Measurements from ENCODE around the gene EXD2.

EXD2 gene

GRCh38 chr14:69260190-69260860, 69.0 kb downstream of the EXD2 start:
- ChIA-PET POLR2A (no interaction called here), CTCF (no interaction called here)
- WGBS (ENCODE audit: insufficient coverage): under 1% methylated on average over 54 of the region's 78 CpGs
- H3K36me3 ChIP-seq (ENCODE audit: control insufficient read depth in 4 of 4, insufficient read depth in 4 of 4, low read length in 3 of 4): no peaks in the 10 kb centered on the region
- H3K27ac ChIP-seq (ENCODE audit: insufficient read depth in 1 of 2, low read depth in 1 of 2, low read length in 2 of 2, poor library complexity in 1 of 2, severe bottlenecking in 2 of 2): no peak overlapping the region
- H3K4me3 ChIP-seq (ENCODE audit: control insufficient read depth in 1 of 7, extremely low read depth in 1 of 7, insufficient read depth in 4 of 7, low read depth in 2 of 7, low read length in 6 of 7): peak overlapping the region; percentile 8 to 76 (median 63)
- peaks cover 3 to 93% (median 54%) of the 10 kb centered on the region in 5 experiments for H3K27me3 ChIP-seq (replicated peaks in 2 of 5; ENCODE audit: control insufficient read depth in 4 of 5, insufficient read depth in 5 of 5, low read length in 4 of 5)
- H3K4me1 ChIP-seq (ENCODE audit: control extremely low read depth in 1 of 4, control insufficient read depth in 4 of 4, insufficient read depth in 4 of 4, low read length in 3 of 4): peaks cover 0 to 23% (median 19%) of the 10 kb centered on the region in 4 experiments
- DNase-seq: peak in 2 of 3 donors; percentile 37 to 41
- H3K9me3 ChIP-seq (ENCODE audit: control extremely low read depth in 1 of 5, control insufficient read depth in 4 of 5, insufficient read depth in 2 of 5, low read depth in 1 of 5, low read length in 4 of 5): no peaks in the 10 kb centered on the region

- ChIA-PET POLR2A (no interaction called here), CTCF (interaction anchor here (0.8 kb wide), 1 partner anchor 34 kb away, joined by 3 read pairs; no protein-coding TSS in a partner anchor)
- Histone ChIP-seq H3K27ac (ENCODE audit: insufficient read depth in 1 of 2, low read depth in 1 of 2, low read length in 2 of 2, poor library complexity in 1 of 2, severe bottlenecking in 2 of 2) (no peak overlapping the region), H3K4me3 (ENCODE audit: control insufficient read depth in 1 of 7, extremely low read depth in 1 of 7, insufficient read depth in 4 of 7, low read depth in 2 of 7, low read length in 6 of 7) (peak overlapping the region in 6 of 7 experiments; percentile 46 to 76 (median 63)), H3K36me3 (ENCODE audit: control insufficient read depth in 4 of 4, insufficient read depth in 4 of 4, low read length in 3 of 4) (no peaks in the 10 kb centered on the region), H3K27me3 (replicated peaks in 2 of 5; ENCODE audit: control insufficient read depth in 4 of 5, insufficient read depth in 5 of 5, low read length in 4 of 5) (peaks cover 7 to 94% (median 57%) of the 10 kb centered on the region in 5 experiments), H3K4me1 (ENCODE audit: control extremely low read depth in 1 of 4, control insufficient read depth in 4 of 4, insufficient read depth in 4 of 4, low read length in 3 of 4) (peaks cover 0 to 23% (median 19%) of the 10 kb centered on the region in 4 experiments), H3K9me3 (ENCODE audit: control extremely low read depth in 1 of 5, control insufficient read depth in 4 of 5, insufficient read depth in 2 of 5, low read depth in 1 of 5, low read length in 4 of 5) (no peaks in the 10 kb centered on the region)
- WGBS (ENCODE audit: insufficient coverage): under 1% methylated on average over 52 of the region's 64 CpGs
- peak in 2 of 3 donors; percentile 39 to 41 for DNase-seq
Measured at GRCh38 chr14:69260861-69261564, 69.7 kb downstream of the EXD2 start.

GRCh38 chr14:69261761-69262331, 70.5 kb downstream of the EXD2 start:
- CTCF ChIA-PET: interaction anchor here (0.8 kb wide), 1 partner anchor 35 kb away, joined by 3 read pairs; no protein-coding TSS in a partner anchor
- peak overlapping the region in 2 of 7 experiments; percentile 63 to 70 for H3K4me3 ChIP-seq (ENCODE audit: control insufficient read depth in 1 of 7, extremely low read depth in 1 of 7, insufficient read depth in 4 of 7, low read depth in 2 of 7, low read length in 6 of 7)
- H3K27ac ChIP-seq (ENCODE audit: insufficient read depth in 1 of 2, low read depth in 1 of 2, low read length in 2 of 2, poor library complexity in 1 of 2, severe bottlenecking in 2 of 2): no peak overlapping the region
- 46% methylated on average over 3 of the region's 5 CpGs for WGBS (ENCODE audit: insufficient coverage)
- peak in 2 of 3 donors; percentile 19 to 33 for DNase-seq
- H3K36me3 ChIP-seq (ENCODE audit: control insufficient read depth in 4 of 4, insufficient read depth in 4 of 4, low read length in 3 of 4): no peaks in the 10 kb centered on the region
- H3K4me1 ChIP-seq (ENCODE audit: control extremely low read depth in 1 of 4, control insufficient read depth in 4 of 4, insufficient read depth in 4 of 4, low read length in 3 of 4): peaks cover 0 to 23% (median 19%) of the 10 kb centered on the region in 4 experiments
- POLR2A ChIA-PET: no interaction called here
- H3K9me3 ChIP-seq (ENCODE audit: control extremely low read depth in 1 of 5, control insufficient read depth in 4 of 5, insufficient read depth in 2 of 5, low read depth in 1 of 5, low read length in 4 of 5): no peaks in the 10 kb centered on the region
- H3K27me3 ChIP-seq (replicated peaks in 2 of 5; ENCODE audit: control insufficient read depth in 4 of 5, insufficient read depth in 5 of 5, low read length in 4 of 5): peaks cover 5 to 91% (median 62%) of the 10 kb centered on the region in 5 experiments

GRCh38 chr14:69262516-69262915, 71.2 kb downstream of the EXD2 start:
- Histone ChIP-seq H3K27ac (ENCODE audit: insufficient read depth in 1 of 2, low read depth in 1 of 2, low read length in 2 of 2, poor library complexity in 1 of 2, severe bottlenecking in 2 of 2) (no peak overlapping the region), H3K4me3 (ENCODE audit: control insufficient read depth in 1 of 7, extremely low read depth in 1 of 7, insufficient read depth in 4 of 7, low read depth in 2 of 7, low read length in 6 of 7) (no peak overlapping the region), H3K27me3 (replicated peaks in 2 of 5; ENCODE audit: control insufficient read depth in 4 of 5, insufficient read depth in 5 of 5, low read length in 4 of 5) (peaks cover 4 to 91% (median 58%) of the 10 kb centered on the region in 5 experiments), H3K4me1 (ENCODE audit: control extremely low read depth in 1 of 4, control insufficient read depth in 4 of 4, insufficient read depth in 4 of 4, low read length in 3 of 4) (peaks cover 0 to 23% (median 19%) of the 10 kb centered on the region in 4 experiments), H3K36me3 (ENCODE audit: control insufficient read depth in 4 of 4, insufficient read depth in 4 of 4, low read length in 3 of 4) (no peaks in the 10 kb centered on the region), H3K9me3 (ENCODE audit: control extremely low read depth in 1 of 5, control insufficient read depth in 4 of 5, insufficient read depth in 2 of 5, low read depth in 1 of 5, low read length in 4 of 5) (no peaks in the 10 kb centered on the region)
- DNase-seq: no peak
- ChIA-PET POLR2A (no interaction called here), CTCF (interaction anchor here (1.4 kb wide), 1 partner anchor 25 kb away, joined by 3 read pairs; no protein-coding TSS in a partner anchor)
- WGBS (ENCODE audit: insufficient coverage): no CpG with 5 or more reads among the region's 3 CpGs

GRCh38 chr14:69263364-69263763, 72.1 kb downstream of the EXD2 start:
- POLR2A ChIA-PET: no interaction called here
- Histone ChIP-seq H3K27me3 (replicated peaks in 2 of 5; ENCODE audit: control insufficient read depth in 4 of 5, insufficient read depth in 5 of 5, low read length in 4 of 5) (peaks cover 4 to 82% (median 50%) of the 10 kb centered on the region in 5 experiments), H3K4me1 (ENCODE audit: control extremely low read depth in 1 of 4, control insufficient read depth in 4 of 4, insufficient read depth in 4 of 4, low read length in 3 of 4) (peaks cover 0 to 23% (median 19%) of the 10 kb centered on the region in 4 experiments), H3K36me3 (ENCODE audit: control insufficient read depth in 4 of 4, insufficient read depth in 4 of 4, low read length in 3 of 4) (no peaks in the 10 kb centered on the region), H3K4me3 (ENCODE audit: control insufficient read depth in 1 of 7, extremely low read depth in 1 of 7, insufficient read depth in 4 of 7, low read depth in 2 of 7, low read length in 6 of 7) (no peak overlapping the region), H3K27ac (ENCODE audit: insufficient read depth in 1 of 2, low read depth in 1 of 2, low read length in 2 of 2, poor library complexity in 1 of 2, severe bottlenecking in 2 of 2) (no peak overlapping the region), H3K9me3 (ENCODE audit: control extremely low read depth in 1 of 5, control insufficient read depth in 4 of 5, insufficient read depth in 2 of 5, low read depth in 1 of 5, low read length in 4 of 5) (no peaks in the 10 kb centered on the region)
- CTCF ChIA-PET: interaction anchor here (1.1 to 1.4 kb wide), 2 partner anchors 24 to 118 kb away, joined by 3 read pairs; no protein-coding TSS in a partner anchor
- no peak for DNase-seq
- 95% methylated on average over 4 of the region's 6 CpGs for WGBS (ENCODE audit: insufficient coverage)

- peaks cover 0 to 23% (median 19%) of the 10 kb centered on the region in 4 experiments for H3K4me1 ChIP-seq (ENCODE audit: control extremely low read depth in 1 of 4, control insufficient read depth in 4 of 4, insufficient read depth in 4 of 4, low read length in 3 of 4)
- H3K4me3 ChIP-seq (ENCODE audit: control insufficient read depth in 1 of 7, extremely low read depth in 1 of 7, insufficient read depth in 4 of 7, low read depth in 2 of 7, low read length in 6 of 7): no peak overlapping the region
- H3K9me3 ChIP-seq (ENCODE audit: control extremely low read depth in 1 of 5, control insufficient read depth in 4 of 5, insufficient read depth in 2 of 5, low read depth in 1 of 5, low read length in 4 of 5): no peaks in the 10 kb centered on the region
- no peaks in the 10 kb centered on the region for H3K36me3 ChIP-seq (ENCODE audit: control insufficient read depth in 4 of 4, insufficient read depth in 4 of 4, low read length in 3 of 4)
- CTCF ChIA-PET: interaction anchor here (1.1 to 1.4 kb wide), 2 partner anchors 24 to 117 kb away, joined by 3 read pairs; no protein-coding TSS in a partner anchor
- WGBS (ENCODE audit: insufficient coverage): 92% methylated on average over 7 of the region's 8 CpGs
- H3K27me3 ChIP-seq (replicated peaks in 2 of 5; ENCODE audit: control insufficient read depth in 4 of 5, insufficient read depth in 5 of 5, low read length in 4 of 5): peaks cover 4 to 78% (median 46%) of the 10 kb centered on the region in 5 experiments
- no peak for DNase-seq
- H3K27ac ChIP-seq (ENCODE audit: insufficient read depth in 1 of 2, low read depth in 1 of 2, low read length in 2 of 2, poor library complexity in 1 of 2, severe bottlenecking in 2 of 2): no peak overlapping the region
- POLR2A ChIA-PET: no interaction called here
Measured at GRCh38 chr14:69263771-69264170, 72.5 kb downstream of the EXD2 start.

All from common myeloid progenitor, CD34-positive (primary cell).